ENCODE results near the gene BRI3BP.

The BRI3BP gene, protein sequence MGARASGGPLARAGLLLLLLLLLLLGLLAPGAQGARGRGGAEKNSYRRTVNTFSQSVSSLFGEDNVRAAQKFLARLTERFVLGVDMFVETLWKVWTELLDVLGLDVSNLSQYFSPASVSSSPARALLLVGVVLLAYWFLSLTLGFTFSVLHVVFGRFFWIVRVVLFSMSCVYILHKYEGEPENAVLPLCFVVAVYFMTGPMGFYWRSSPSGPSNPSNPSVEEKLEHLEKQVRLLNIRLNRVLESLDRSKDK

GRCh38 chr12:124993626-124994436 is at the start of gene BRI3BP:
TSS of gene BRI3BP (plus strand) at chr12:124993645. CDS start at chr12:124993791, 146 bp downstream.
- Histone ChIP-seq H4K20me1 (ENCODE audit: insufficient read depth, low read length, poor library complexity, severe bottlenecking) (peaks cover 45% of the 10 kb centered on the region), H3K4me1 (ENCODE audit: insufficient read depth, low read length, poor library complexity, severe bottlenecking) (peaks cover 31% of the 10 kb centered on the region), H3K9me2 (replicated peaks; ENCODE audit: low read depth, low read length) (no peaks in the 10 kb centered on the region), H3F3A (ENCODE audit: low read depth) (peaks cover 4% of the 10 kb centered on the region), H3K79me2 (ENCODE audit: insufficient read depth, low read length) (peaks cover 51% of the 10 kb centered on the region), H2AFZ (ENCODE audit: low read length) (peak within 1 kb of the TSS; percentile 91), H3K27me3 (ENCODE audit: insufficient read depth, low read length, poor library complexity, severe bottlenecking) (no peaks in the 10 kb centered on the region), H3K9me3 (ENCODE audit: insufficient read depth, low read depth, low read length) (no peaks in the 10 kb centered on the region), H3K9ac (ENCODE audit: low read depth, low read length, poor library complexity, severe bottlenecking) (peak within 1 kb of the TSS; percentile 93), H3K4me3 (ENCODE audit: low read length, poor library complexity, severe bottlenecking) (peak within 1 kb of the TSS; percentile 98), H3K4me2 (ENCODE audit: low read depth, low read length, poor library complexity, severe bottlenecking) (peak within 1 kb of the TSS; percentile 93), H3K36me3 (ENCODE audit: insufficient read depth, low read length) (no peaks in the 10 kb centered on the region)
- TF ChIP-seq CTCF (conservative IDR thresholded peaks at IDR 0.05; ENCODE audit: low read length) = no peak
- no peak for TF ChIP-seq EZH2phosphoT487 (IDR thresholded peaks at IDR 0.05; ENCODE audit: borderline replicate concordance)

DNA sequence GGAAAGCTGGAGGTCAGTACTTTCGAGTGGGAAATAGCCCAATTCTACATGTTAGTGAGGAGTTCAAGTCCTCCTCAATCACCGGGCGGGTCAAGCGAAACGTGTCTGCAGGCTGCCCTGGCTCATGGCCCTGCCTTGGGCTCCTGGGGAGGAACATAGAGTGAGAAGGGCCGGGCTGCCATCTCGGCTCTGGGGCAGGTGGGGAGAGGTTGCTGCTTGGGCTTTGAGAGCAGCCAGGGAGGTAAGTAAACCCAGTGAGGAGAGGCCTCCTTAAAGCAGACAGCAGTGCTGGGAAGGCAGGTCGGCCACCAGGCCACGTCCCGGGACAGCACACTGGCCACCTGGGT is 47.0 kb upstream of the BRI3BP start:
- H3K4me1 ChIP-seq (ENCODE audit: insufficient read depth, low read length, poor library complexity, severe bottlenecking) = no peaks in the 10 kb centered on the region
- TF ChIP-seq CTCF (conservative IDR thresholded peaks at IDR 0.05; ENCODE audit: low read length) = no peak
- TF ChIP-seq EZH2phosphoT487 (IDR thresholded peaks at IDR 0.05; ENCODE audit: borderline replicate concordance) = no peak
- H3K79me2 ChIP-seq (ENCODE audit: insufficient read depth, low read length) = no peaks in the 10 kb centered on the region
- H4K20me1 ChIP-seq (ENCODE audit: insufficient read depth, low read length, poor library complexity, severe bottlenecking) = no peaks in the 10 kb centered on the region
- H3K9me2 ChIP-seq (replicated peaks; ENCODE audit: low read depth, low read length) = no peaks in the 10 kb centered on the region
- H3F3A ChIP-seq (ENCODE audit: low read depth) = no peaks in the 10 kb centered on the region
- peaks cover 4% of the 10 kb centered on the region; the same call in 1 of the 2 replicates for H3K36me3 ChIP-seq (ENCODE audit: insufficient read depth, low read length)
- H3K4me3 ChIP-seq (ENCODE audit: low read length, poor library complexity, severe bottlenecking) = no peak overlapping the region
- no peaks in the 10 kb centered on the region for H3K27me3 ChIP-seq (ENCODE audit: insufficient read depth, low read length, poor library complexity, severe bottlenecking)
- H3K9ac ChIP-seq (ENCODE audit: low read depth, low read length, poor library complexity, severe bottlenecking) = no peak overlapping the region
- H3K4me2 ChIP-seq (ENCODE audit: low read depth, low read length, poor library complexity, severe bottlenecking) = no peak overlapping the region
- no peaks in the 10 kb centered on the region for H3K9me3 ChIP-seq (ENCODE audit: insufficient read depth, low read depth, low read length)
- H2AFZ ChIP-seq (ENCODE audit: low read length) = no peak overlapping the region

DNA sequence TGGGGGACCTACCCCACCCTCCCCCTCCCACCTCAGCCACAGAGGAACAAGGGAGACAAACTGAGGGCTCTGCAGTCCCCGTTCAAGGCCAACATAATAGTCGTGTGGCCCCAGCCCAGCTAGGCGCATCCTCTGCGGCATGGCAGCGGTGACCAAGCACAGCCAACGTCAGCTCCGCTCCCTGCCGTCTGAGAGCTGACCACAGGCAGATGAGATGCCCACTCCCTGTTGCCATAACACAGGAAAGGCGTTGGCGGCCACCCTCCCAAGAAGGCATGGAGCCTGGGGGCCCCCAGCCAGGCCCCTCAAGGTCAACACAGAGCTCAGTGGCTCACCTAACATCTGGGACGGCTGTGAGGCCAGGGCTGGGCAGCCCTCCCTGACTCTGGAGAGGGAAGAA is 46.4 kb upstream of the BRI3BP start:
- H3K79me2 ChIP-seq (ENCODE audit: insufficient read depth, low read length) = no peaks in the 10 kb centered on the region
- H2AFZ ChIP-seq (ENCODE audit: low read length) = no peak overlapping the region
- no peaks in the 10 kb centered on the region for H3K9me2 ChIP-seq (replicated peaks; ENCODE audit: low read depth, low read length)
- no peak overlapping the region for H3K4me2 ChIP-seq (ENCODE audit: low read depth, low read length, poor library complexity, severe bottlenecking)
- no peak overlapping the region for H3K4me3 ChIP-seq (ENCODE audit: low read length, poor library complexity, severe bottlenecking)
- no peaks in the 10 kb centered on the region for H3K9me3 ChIP-seq (ENCODE audit: insufficient read depth, low read depth, low read length)
- H3F3A ChIP-seq (ENCODE audit: low read depth) = no peaks in the 10 kb centered on the region
- no peaks in the 10 kb centered on the region for H3K27me3 ChIP-seq (ENCODE audit: insufficient read depth, low read length, poor library complexity, severe bottlenecking)
- H4K20me1 ChIP-seq (ENCODE audit: insufficient read depth, low read length, poor library complexity, severe bottlenecking) = no peaks in the 10 kb centered on the region
- peaks cover 4% of the 10 kb centered on the region; the same call in 1 of the 2 replicates for H3K36me3 ChIP-seq (ENCODE audit: insufficient read depth, low read length)
- no peaks in the 10 kb centered on the region for H3K4me1 ChIP-seq (ENCODE audit: insufficient read depth, low read length, poor library complexity, severe bottlenecking)
- TF ChIP-seq EZH2phosphoT487 (IDR thresholded peaks at IDR 0.05; ENCODE audit: borderline replicate concordance) (no peak), CTCF (conservative IDR thresholded peaks at IDR 0.05; ENCODE audit: low read length) (no peak)
- H3K9ac ChIP-seq (ENCODE audit: low read depth, low read length, poor library complexity, severe bottlenecking) = no peak overlapping the region

Data from Loucy (cell line).